UCSD-AML1 (cell line): Measurements from ENCODE around the gene DARS2.

Experiments used
- DNase-seq: peaks from one replicate; lab custom pipeline; 2025; ENCODE audit not compliant: unreplicated experiment; lab: John Stamatoyannopoulos, UW

Gene DARS2

DNA sequence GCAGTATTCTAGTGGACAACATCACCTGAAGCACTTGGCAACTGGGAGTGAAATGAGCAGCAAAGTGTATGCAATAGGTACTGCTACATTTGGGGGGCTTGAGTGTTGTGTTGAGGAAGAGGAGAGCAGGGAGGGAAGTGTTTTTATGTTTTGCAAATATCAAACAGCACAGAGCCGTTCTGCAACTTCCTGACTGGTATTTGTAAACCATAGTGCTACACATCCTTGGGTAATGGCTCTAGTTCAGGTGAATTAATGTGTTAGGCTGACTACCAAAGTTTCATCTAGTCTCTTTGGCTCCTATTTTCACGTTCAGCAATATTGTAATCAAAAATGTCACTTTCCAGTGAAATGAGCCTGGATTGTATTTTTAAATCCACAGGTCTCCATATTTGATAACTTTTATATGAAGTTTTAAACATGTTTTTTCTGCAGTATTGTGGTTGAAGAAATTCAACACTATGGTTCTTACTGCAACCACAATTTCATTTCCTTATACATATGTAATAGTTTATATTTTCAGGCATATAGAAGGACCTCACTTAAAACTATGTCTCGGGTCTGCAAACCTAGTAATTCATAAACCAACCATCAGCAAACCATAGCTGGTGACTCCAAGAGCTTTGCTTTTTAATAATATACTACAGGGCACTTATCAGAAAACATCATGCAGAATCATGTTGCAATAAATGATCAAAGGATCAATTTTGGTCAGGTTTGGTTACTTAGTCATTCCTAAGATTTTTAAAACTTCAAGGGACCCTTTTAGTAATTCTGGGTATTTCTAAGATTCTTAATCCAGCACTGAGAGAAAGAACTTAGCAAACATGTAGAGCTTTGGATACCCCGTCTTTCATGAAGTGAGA, 62.5 kb downstream of the DARS2 start:
- DNase-seq, result no peak

DNA sequence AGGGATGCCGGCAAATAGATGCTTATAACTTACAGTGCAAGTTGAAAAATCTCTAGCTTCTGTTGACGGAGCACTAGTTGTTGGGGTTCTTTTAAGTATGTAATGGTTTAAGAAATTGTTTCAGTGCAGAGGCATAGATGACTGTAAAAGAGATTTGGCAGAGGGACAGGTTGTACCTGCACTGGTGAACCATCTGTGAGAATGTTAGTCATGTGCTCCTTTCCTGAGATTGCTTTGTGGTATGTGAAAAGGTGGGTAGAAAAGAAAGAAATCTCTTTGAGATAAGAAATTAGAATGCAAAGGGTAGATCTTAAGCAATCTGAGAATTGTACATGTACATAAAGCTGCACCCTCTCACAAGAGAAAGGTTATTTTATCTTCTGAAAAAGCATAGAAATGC, 63.2 kb downstream of the DARS2 start:
- DNase-seq, result no peak

DNA sequence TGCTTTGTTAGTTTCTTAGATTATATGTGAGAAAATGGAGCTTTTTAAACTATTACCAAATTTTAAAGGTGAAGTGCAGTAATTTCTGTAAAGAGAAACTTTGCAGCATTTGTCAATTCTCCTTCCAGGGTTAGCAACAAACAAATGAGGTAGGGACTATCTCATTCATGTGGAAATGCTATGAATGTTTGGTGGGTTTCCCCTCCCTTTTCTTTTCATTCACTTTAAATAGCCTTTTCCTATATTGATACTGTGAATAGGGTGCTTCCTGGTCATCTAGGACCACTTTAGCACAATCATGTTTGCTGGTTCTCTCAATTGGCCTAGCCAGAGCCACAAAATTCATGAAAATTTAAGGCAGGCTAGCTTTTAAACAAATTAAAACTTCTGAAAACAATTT, 64.3 kb downstream of the DARS2 start:
- no peak for DNase-seq

DNA sequence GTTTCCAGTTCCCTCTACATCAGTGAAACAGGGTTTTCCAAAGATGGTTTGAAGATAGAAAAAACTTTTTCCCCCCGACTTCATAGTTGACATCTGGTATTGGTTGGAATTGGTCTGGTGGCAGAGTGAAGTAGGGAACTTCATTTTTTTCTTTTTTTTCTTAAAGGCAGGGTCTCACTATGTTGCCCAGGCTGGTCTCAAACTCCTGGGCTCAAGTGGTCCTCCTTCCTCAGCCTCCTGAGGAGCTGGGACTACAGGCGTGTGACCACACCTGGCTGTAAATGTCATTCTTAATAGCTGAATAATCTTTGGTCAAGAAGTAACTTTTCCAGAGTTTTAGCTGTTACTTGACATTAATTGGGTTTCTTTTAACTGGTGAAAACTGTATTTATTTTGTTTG, 65.4 kb downstream of the DARS2 start:
- no peak for DNase-seq

DNA sequence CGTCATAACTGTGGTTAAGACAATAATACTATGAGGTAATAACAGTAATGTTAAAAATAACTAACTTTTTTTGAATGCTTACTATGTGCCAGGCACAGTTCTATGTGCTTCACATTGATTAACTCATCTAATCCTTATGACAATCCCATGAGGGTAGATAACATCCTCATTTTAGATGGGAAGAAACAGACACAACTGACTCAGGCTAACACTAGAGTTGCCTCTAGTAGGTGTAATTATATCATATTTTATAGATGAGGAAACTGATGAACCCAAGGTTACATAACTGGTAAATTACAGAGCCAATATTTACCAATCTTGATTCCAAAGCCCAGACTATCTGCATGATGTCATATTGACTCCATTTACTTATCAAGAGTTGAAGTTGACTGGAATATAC, 69.1 kb downstream of the DARS2 start:
- DNase-seq, result no peak

DNA sequence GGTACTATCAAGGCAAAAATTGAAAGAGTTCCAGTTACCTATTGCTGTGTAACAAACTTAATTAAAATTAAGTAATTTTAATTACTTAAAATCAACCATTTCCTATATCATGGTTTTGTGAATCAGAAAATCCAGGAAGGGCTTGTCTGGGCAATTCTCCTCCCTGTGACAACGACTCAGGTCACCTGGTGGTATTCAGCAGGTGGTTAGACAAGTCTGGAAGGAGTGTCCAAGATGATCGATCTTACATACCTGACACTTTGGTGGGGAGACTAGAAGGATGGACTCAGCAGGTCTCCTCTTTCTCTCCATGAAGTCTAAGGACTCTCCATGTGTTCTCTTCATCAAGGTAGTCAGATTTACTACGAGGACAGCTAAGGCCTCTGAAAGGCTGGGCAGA, 69.7 kb downstream of the DARS2 start:
- no peak for DNase-seq

DNA sequence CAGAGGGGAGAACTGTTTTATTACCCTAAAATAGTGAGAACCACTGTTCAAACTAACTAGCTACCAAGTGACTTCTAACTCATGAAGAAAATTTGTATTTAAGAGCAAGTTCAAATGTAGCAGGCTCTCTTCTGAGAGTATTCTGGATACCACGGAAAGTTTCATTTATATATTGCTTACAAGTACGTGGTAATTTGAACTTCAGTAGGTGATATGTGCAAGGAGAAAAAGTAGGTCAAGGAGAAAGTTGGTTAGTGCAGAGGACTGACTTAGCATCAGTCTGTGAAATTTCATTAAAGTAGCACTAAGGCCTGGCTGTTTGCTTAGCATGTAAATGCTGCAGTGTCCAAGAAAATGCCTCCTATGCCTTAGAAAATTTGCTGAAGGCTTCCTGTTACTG, 76.0 kb downstream of the DARS2 start:
- no peak for DNase-seq

DNA sequence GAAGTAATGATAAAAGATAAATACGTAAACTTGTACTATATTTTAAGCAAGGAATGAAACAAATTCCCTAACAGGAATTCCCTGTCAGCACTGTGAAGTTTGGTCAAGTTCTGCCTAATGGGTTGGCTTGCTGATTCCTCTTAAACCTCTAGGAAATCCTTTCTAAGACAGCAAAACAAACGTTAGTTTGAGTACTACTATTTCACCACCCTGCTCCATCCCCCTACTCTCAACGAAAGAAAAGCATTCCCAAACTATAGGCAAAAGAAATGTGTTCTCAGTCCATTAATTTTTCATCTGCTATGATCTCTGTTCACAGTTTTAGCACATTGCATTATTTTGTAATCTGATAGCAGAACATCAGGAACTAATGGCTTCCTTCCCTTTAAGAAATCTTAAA, 76.5 kb downstream of the DARS2 start:
- no peak for DNase-seq

DNA sequence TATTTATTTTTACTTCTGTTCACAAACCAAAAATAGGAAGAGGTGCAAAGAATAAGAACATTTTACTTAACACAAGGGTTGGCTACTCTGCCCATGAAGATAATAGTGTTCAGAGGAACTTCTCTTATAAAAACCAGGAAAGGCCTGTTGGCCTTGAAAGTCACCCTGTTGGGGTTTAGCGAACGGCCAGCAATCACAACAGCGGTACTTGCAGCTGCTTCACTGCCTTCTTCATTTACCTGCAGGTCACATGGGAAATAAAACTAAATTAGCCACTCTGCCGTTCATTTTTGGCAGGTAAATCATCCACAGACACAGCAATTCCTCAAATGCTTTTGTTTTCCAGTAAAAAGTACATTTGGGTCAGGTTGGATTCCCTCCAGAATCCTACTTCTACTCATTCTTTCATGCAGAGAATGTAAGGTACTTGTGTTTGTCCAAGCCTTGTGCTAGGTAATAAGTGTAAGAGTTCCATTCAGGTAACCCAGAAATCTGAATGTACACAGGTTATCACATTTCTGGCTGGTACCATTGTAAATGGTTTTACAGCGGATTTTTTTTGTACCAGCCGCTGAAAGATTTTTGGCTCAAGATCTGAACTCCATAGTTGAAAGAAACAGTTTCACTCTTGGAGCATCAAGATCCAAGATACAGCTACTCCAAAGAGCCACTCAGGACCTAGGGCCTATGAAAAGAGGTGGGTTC, 79.5 kb downstream of the DARS2 start:
- no peak for DNase-seq
